SU-DHL-6 (cell line): ENCODE results near the gene RECK.

ENCODE experiments used
- CTCF ChIP-seq: fragments of 200-600 bp; sonication (generic); IDR thresholded peaks from one replicate; pipeline ENCODE4 v1.5.1; 2017; ENCODE audit warnings: antibody characterized with exemption, mild to moderate bottlenecking, low read length, moderate library complexity; ENCODE audit not compliant: insufficient read depth, poor library complexity, severe bottlenecking
- EZH2phosphoT487 ChIP-seq: fragments of 200-600 bp; sonication (generic), shearing (Covaris generic); conservative IDR thresholded peaks from 2 replicates; pipeline ENCODE4 v1.6.1; 2018; ENCODE audit warnings: mild to moderate bottlenecking, antibody characterized with exemption, low read length, moderate library complexity, mixed read lengths

GRCh38 chr9:36056896-36057295 lies 20.2 kb downstream of the RECK start:
- TF ChIP-seq CTCF (no peak), EZH2phosphoT487 (no peak)
